T-helper 1 cell treated with Interleukin-12 subunit alpha and Interleukin-12 subunit beta and Interleukin-4 antibody, amounts not matched to agents 30 ng/mL and 1 ng/mL, for 36 hours (primary cell): Measurements from ENCODE around the gene TDRD3. TPM values are rescaled to one million over a fixed set of nuclear protein-coding genes. Genes with fewer than 3 reads are reported as not detected.
"Not testable (repeated sequence)": the region's sequence is repeated elsewhere in the genome, so short reads cannot be mapped to it uniquely, and the experiment has no call there.

Source experiments
- intact Hi-C: fragments of 100-400 bp; cut with micrococcal nuclease; formaldehyde crosslinking; loops from one replicate; pipeline ENCODE4 v1.15.1; 2024
- total RNA-seq: library from RNA; stranded (reverse); gene quantifications from 2 replicates; pipeline ENCODE4 v1.2.3, GENCODE V29; 2022

TDRD3 gene
- total RNA-seq, 1 donor from 2014 or later, result 22.6 TPM

DNA sequence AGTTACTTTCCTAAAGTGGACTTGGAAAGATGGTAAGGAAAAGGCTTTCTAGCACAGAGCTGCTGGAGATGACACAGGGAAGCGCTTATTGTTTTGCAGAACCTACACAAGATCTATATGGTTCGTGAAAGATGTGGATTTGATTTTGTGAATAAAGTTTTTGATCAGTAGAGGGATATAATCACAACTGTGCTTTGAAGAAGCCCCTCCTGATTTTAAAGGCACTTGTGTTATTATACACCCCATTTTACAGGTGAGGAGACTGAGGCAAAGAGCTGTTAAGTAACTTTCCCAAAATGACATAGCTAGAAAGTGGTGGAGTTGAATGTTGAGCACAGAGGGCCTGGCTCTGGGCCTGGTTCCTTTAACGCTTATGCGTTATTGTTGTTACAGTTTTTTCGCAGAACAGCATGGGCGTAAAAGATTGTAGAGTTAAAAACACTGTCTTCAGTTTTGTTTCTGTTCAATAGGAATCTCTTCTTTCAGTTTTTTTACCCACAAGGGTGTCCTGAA is 1.4 kb downstream of the TDRD3 start:
- intact Hi-C loops, result no loop called here

DNA sequence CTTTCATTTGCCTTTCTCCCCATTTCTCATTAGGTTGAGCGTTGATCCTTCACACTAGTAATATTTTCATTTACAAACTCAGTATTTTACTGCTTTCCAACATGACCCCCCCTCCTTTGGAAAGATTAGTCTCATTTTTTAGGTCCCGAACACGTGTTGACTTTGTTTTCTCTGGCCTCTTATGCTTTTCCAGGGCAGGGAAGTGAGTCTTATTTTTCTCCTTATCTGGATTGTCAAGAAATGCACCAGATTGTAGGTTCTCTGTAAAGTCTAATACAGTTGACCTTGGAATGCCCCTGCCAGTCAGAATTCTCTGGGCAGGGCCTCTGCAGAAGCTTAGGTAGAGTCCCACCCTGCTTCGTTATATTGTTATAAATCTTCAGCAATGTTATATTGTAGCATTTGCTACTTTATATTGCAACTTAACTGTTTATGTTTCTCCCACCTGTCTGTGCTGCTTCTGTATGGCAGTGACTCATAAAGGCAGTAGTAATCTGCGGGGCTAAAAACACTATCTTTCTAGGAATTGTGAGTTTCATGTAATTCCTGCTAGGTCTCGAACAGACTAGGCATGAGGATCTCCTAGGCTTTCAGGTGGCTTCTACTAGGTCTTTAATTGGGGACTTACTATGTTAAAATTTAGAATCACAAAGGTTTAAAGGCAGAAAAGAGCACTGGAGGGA is 2.0 kb downstream of the TDRD3 start:
- intact Hi-C loops, result no loop called here

DNA sequence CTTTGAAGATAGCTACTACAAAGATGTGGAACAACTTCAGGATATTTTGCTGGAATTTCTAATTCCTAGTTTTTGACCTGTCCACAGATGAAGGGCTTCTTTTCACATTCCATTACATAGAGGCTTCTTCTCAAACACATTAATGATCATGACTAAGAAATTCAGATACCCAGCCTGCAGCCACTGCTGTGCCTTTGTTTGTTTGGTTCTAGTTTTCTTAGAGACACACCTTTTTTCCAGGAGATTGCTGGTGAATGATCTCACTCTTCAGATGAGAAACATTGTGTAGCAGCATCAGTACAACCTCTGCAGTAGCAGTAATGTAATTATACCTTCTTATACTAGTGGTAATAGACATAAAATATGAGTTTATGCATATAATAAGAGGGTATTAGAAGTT is 5.0 kb downstream of the TDRD3 start:
- intact Hi-C loops, result no loop called here

DNA sequence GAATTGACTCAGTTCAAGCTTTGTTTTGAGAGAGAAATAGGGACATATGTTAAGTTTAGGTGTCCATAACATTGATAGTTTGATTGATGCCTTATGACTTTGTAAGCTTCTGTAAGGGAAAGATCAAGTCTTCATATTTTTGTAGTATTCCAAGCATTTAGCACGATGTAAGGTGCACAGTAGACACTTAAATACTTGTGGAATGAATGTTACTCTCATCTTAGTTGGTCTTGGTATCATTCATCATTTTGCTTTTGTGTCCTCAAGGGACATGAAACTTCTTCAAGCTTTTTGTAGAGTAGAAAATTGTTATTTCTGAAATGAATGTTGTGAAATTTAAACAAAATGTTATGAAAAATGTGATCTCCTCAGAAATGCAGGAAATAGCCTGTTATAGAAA is 10.1 kb downstream of the TDRD3 start:
- intact Hi-C loops, result no loop called here

DNA sequence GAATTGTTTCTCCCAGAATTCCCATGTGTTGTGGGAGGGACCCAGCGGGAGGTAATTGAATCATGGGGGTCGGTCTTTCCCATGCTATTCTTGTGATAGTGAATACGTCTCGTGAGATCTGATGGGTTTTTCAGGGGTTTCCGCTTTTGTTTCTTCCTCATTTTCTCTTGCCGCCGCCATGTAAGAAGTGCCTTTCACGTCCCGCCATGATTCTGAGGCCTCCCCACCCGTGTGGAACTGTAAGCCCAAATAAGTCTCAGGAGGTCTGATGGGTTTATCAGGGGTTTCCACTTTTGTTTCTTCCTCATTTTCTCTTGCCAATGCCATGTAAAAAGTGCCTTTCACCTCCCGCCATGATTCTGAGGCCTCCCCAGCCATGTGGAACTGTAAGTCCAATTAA is 10.8 kb downstream of the TDRD3 start:
- intact Hi-C loops, result not testable (repeated sequence)

DNA sequence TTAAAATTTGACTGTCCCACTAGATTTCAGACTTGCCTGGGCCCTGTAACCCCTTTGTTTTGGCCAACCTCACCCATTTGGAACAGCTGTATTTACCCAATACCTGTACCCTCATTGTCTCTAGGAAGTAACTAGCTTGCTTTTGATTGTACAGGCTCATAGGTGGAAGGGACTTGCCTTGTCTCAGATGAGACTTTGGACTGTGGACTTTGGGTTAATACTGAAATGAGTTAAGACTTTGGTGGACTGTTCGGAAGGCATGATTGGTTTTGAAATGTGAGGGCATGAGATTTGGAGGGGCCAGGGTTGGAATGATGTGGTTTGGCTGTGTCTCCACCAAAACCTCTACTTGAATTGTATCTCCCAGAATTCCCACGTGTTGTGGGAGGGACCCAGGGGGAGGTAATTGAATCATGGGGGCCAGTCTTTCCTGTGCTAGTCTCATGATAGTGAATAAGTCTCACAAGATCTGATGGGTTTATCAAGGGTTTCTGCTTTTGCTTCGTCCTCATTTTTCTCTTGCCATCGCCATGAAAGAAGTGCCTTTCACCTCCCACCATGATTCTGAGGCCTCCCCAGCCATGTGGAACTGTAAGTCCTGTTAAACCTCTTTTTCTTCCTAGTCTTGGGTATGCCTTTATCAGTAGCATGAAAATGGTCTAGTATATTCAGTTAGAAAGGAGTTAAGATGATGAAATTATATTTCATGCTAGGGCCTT is 12.7 kb downstream of the TDRD3 start:
- intact Hi-C loops, result not testable (repeated sequence)

DNA sequence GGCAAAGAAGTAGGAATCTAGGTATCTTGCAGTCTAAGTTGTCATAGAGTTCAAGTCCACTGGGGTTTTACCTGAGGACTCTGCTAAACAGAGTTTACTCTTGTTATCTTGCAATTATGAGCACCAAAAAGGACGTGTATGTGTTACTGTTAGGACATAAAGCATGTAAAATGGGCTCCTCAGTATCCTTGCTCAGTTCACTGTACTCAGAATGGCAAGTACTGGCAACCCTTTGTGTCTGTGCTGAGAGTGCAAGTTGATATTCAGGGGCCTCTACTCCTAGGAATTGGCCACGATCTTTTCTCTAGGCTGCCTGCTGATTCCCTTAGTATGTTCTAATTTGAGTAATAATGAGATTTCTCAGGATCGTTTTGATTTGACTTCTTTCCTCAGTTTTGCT is 13.3 kb downstream of the TDRD3 start:
- intact Hi-C loops, result no loop called here

DNA sequence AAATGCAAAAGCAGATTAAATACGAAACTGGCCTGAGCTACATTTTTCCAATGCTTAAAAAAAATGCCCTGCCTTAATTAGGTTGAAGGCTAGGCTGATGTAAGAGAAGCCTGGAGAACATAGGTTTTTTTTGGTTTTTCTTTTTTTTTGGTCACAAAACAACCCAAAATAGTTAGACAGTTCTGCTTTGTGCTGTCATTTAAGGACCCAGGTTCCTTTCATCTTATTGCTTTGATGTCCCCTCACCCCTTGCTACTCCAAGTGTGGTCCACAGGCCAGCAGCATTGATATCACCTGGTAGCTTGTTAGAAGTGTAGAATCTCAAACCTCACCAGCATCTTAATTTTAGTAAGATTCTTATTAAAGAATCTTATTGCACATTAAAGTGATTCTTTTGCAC is 14.4 kb downstream of the TDRD3 start:
- intact Hi-C loops, result no loop called here

DNA sequence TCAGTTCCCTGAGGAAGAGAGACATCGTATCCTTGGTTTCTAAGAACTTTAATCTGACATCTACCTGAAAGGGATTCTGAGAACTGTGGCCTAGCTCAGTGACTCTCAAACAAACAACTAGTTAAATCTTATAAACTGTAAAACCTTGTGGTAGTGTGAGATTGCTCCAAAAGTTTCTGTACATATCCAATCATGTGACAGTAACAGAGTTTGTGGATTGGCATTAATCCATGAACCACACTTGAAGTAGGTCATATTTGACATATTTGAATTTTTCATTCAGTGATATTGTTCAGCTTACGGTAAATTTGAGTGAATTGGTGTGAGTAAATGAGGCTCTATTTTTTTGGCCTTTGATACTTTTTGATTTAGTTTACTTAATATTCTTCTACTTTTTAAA is 15.0 kb downstream of the TDRD3 start:
- intact Hi-C loops, result no loop called here

DNA sequence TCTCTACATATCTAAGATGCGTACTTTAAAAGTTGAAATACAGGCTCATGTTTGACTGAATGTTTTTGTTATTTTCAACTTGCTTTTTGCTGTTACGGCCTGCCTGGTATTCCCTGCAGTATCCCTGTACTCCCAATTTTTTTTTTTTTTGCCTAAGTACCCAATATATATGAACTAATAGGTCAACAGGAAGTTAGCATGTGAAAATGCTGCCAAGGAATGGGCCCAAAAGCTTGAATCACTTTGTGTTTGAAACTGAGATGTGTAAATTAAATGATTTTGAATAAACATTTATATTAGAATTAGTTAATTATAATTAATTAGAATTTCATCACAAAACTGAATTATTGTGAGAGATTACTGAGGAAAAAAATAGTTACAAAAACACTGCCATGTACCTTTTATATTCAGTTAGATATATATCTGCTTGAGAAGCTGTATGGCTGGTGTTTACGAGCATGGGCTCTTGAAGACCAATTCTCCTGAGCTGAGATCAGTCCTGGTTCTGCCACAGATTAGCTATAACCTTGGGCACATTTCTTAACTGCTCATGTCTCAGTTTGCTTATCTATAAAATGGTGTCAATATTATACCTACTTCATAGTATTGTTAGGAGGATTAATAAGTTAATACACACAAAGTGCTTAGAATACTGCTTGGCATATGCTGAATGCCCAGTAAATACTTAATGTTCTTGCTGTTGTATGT is 16.0 kb downstream of the TDRD3 start:
- intact Hi-C loops, result no loop called here

DNA sequence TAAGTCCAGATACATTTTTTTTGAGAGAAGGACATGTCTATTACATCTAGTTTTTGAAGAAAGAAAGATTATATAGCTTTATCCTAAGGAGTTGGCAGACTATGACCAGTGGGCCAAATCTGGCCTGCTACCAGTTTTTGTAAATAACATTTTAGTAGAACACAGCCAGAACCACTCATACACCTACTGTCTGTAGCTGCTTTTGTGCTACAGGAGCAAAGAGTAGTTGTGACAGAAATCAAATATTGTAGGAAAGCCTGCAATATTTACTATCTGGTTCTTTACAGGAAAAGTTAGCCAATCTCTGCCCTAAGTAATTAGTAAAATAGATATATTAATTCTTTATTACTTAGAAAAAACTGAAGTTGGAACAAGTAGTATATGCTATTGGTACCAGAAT is 17.2 kb downstream of the TDRD3 start:
- intact Hi-C loops, result no loop called here

DNA sequence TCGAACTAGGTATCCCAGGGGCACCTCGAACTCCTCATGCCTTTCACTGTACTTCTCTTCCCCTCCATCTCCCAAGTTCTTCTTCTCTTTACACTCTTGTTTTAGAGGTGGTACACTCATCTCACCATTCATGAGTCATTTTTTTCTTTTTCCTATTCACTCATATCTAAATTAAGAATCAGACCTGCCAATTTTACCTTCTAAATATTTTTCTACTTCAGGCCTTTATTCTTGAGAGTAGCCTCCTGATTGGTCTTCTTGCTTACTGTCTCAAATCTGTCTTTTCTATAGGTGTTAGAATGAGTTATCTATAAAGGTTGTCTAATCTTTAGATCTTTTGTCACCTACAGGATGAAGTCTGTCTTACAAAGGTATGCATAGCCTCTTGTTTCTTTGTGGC is 20.7 kb downstream of the TDRD3 start:
- intact Hi-C loops, result no loop called here

DNA sequence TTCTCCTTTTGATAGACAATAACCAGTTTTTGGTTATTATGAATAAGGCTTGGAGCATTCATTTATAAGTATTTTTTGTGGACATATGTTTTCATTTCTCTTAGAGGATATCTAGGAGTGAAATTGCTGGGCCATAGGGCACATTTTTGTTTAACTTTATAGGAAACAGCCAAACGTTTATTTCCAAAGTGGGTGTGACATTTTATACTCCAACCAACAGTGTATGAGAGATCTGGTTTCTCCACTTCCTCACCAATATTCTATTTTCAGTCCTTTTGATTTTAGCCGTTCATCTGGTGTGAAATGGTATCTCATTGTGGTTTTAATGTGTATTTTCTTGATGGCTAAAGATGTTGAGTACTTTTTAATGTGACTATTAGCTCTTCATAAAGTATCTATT is 21.9 kb downstream of the TDRD3 start:
- intact Hi-C loops, result no loop called here

DNA sequence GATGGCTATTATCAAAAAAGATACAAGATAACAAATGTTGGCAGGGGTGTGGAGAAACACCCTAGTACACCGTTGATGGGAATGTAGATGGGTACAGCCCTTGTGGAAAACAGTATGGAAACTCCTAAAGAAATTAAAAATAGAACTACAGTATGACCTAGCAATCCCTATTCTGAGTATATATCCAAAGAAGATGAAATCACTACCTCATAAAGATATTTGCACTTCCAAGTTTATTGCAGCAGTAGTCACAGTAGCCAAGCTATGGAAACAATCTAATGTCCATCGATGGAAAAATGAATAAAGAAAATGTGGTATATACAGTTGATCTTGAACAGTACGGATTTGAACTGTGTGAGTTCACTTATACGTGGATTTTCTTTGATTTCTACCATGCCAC is 28.3 kb downstream of the TDRD3 start:
- intact Hi-C loops, result no loop called here

DNA sequence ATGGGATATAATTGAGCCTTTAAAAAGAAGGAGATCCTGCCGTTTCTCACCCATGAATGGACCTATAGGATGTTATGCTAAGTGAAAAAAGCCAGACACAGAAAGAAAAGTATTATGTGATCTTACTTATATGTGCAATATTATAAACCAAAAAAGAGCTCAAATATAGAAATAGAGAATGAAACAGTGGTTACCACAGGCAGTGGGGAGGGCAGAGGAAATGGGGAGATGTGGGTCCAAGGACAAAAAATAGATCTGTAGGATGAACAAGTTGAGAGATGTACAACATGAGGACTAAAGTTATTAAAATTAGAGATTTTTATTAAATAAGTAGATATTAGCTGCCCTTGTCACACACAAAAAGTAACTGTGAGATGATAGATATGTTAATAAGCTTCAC is 29.1 kb downstream of the TDRD3 start:
- intact Hi-C loops, result no loop called here

DNA sequence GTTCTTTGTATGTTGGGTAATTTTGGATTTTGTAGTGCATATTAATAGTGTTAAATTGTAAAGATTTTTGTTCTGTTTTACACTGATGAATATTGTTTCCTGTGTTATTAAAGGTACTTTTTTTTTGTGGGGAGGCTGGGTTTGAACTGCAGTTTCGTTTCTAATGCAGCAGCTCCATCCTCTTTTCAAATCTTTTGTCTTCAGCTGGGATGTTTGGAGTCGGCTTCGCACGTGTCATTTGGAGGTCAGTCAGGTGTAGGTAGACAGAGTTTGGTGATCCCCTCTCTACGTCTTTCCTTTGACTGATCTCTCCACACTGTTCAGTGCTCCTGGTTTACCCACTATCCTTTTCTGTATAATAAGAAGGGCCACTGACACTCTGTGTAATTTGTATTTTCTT is 30.3 kb downstream of the TDRD3 start:
- intact Hi-C loops, result no loop called here

DNA sequence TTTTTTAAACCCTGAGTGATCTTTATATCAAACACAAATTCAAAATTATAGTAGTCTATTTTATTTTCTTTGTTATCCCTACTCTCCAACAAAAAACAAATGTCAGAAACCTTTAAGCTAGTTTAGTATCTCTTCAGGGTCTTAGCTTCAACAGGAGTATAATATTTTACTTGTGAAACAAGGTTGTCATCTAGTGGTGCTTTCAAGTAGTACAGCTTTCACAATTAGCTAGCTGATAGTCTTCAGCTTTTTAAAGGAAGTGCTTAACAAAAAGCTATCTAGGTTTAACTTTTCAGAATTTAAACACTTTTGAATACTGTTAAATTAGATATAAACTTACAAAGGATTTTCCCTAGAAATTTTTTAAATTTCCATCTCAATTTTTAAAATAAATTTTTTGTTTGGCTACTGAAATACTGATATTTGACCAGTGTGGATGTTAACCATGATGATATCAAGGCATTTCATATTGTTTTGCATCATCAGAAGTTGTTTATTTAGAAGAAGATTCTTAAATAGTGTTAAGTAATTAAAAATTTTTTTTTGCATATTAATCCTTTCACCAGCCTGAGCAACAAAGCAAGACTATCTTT is 34.2 kb downstream of the TDRD3 start:
- intact Hi-C loops, result loop anchor here (1.0 to 2.0 kb wide), 6 partner anchors 35 to 1112 kb away; no protein-coding TSS in a partner anchor

DNA sequence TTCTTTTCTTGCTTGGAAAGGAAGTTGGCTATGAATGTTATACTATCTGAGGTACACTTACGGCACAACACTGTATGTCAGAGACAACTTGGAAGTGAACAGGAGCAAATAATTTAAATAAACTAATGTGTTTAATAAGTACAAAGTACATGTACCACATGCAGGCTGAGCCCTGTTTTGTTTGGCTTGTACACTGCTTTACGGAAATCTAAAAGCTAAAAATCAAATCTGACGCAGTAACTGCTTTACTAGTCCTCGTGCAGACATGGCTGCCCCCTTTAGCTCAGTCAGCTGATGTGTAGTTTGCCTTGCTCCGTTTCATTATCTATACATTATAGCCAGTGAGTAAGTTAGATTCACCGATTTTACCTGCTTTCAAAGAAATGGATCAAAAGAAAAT is 36.5 kb downstream of the TDRD3 start:
- intact Hi-C loops, result no loop called here

DNA sequence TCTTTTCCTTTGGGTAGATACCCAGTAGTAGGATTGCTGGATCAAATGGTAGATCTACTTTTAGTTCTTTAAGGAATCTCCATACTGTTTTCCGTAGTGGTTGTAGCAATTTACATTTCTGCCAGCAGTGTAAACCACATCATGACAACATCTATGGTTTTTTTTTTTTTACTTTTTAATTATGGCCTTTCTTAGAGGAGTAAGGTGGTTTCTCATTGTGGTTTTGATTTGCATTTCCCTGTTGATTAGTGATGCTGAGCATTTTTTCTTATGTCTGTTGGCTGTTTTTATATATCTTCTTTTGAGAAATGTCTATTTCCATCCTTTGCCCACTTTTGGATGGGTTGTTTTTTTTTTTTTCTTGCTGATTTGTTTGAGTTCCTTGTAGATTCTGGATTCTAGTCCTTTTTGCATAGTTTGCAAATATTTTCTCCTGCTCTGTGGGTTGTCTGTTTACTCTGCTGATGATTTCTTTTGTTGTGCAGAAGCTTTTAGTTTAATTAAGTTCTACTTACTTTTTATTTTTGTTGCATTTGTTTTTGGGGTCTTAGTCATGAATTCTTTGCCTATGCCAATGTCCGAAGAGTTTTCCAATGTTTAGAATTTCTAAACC is 38.8 kb downstream of the TDRD3 start:
- intact Hi-C loops, result no loop called here

DNA sequence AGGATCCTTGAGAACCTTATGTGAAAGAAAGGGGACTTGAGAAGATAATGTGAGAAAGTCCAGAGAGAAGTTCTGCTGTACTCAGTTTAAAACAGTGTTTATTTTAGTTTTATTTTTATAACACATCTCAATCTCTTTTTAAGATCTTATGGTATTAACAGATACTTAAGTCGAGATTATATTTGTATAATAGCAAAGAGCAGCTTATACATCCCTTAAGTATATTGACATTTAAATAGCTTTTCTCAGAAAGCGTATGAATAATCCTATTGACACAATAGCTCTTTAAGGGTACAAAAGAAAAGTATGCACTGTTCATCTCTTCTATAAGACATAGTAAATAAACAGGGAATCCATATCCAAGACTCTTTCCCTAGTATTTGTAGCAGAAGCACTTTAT is 42.2 kb downstream of the TDRD3 start:
- intact Hi-C loops, result no loop called here

DNA sequence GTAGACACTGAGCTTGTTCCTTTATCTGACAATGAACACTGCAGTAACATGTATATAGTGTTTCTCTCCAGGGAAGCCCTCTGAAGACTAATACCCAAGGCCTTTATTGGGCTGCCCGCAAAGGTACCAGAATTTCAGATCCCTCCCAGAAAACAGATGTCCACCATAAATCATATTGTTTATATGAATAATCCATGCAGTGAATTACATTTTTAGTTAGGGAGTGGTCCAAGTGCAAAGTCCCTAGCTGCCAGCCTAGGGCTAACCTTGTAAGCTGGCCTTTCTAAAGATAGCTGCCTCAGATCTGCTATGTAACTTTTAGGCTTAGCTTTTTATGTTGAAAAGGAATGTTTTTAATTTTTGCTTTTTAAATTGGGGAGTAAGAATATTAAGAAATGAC is 44.7 kb downstream of the TDRD3 start:
- intact Hi-C loops, result no loop called here
